ENCODE measurements around the gene PPP1R3F.

DNA sequence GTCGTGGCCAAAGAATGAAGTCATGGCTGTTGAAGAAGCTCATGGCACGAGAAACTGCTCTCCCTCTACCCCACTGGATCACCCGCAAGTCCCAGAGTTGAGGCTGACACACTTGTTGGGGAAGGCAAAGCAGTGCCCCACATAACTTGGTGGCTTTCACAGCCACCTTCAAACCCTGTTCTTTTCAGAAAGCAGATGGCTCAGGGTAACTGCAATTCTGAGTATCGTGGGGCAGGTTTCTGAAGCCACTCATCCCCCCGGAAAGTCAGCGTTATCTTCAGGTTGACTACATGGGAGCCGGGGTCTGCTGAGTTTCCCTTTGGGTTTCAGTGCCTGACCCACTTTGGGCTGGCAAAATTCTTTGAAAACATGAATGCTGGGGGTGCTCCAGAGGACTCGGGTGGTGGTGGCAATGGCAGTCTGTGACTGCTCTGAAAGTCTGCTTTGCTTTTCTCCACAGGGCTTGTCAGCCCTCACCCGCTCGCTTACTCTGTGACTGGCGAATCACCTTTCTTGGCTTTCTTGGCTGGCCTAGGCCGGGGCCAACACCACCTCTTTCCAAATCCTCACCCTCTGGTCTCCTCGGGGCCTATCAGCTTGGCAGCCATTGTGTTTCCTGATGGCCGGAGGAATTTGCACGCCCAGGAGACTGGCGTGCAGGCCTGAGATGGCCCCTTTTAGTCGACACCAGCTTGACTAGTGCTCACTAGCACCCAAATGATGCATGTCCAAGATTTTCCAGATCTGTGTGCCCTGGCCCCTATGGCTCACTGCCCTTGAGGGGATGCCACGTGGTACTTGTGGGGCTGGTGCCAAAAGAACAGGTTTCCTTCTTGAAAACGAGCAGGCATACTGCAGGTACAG is 7.3 kb downstream of the PPP1R3F start:
- no peak for TF ChIP-seq POLR2A (IDR thresholded peaks at IDR 0.05)
- TF ChIP-seq, protein P1, sequence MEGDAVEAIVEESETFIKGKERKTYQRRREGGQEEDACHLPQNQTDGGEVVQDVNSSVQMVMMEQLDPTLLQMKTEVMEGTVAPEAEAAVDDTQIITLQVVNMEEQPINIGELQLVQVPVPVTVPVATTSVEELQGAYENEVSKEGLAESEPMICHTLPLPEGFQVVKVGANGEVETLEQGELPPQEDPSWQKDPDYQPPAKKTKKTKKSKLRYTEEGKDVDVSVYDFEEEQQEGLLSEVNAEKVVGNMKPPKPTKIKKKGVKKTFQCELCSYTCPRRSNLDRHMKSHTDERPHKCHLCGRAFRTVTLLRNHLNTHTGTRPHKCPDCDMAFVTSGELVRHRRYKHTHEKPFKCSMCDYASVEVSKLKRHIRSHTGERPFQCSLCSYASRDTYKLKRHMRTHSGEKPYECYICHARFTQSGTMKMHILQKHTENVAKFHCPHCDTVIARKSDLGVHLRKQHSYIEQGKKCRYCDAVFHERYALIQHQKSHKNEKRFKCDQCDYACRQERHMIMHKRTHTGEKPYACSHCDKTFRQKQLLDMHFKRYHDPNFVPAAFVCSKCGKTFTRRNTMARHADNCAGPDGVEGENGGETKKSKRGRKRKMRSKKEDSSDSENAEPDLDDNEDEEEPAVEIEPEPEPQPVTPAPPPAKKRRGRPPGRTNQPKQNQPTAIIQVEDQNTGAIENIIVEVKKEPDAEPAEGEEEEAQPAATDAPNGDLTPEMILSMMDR (IDR thresholded peaks at IDR 0.05): no peak
